G401 (cell line): ENCODE data around the gene ACTL6A. TPM values are rescaled to one million over a fixed set of nuclear protein-coding genes. Genes with fewer than 3 reads are reported as not detected.
A peak's percentile ranks its signal among the peaks of the same experiment; 100 is the strongest.

Experiments
- DNase-seq: peaks from one replicate; pipeline ENCODE4 v3.0.0-alpha.2; 2015; ENCODE audit warnings: low spot score
- in situ Hi-C: cut with HindIII; loops from 2 replicates; pipeline ENCODE4 v1.10.0; 2016; ENCODE audit warnings: low sequenced_read_pairs, mixed read lengths
- total RNA-seq: library from RNA; depleted of rRNA; stranded (reverse); fragments of >200 nt; shearing (Covaris generic); gene quantifications from 2 replicates; pipeline ENCODE4 v1.2.3, GENCODE V29; 2014

Gene ACTL6A
- total RNA-seq, 1 experiment from 2014 or later = 120 TPM

- no peak for DNase-seq
- in situ Hi-C loops = no loop called here
These were observed 18.3 kb downstream of the ACTL6A start for GRCh38 chr3:179580992-179581391.

- no peak for DNase-seq
- in situ Hi-C loops = no loop called here
These were observed 26.4 kb downstream of the ACTL6A start for GRCh38 chr3:179589143-179589542.

- DNase-seq = no peak
- in situ Hi-C loops = no loop called here
These were observed 27.9 kb downstream of the ACTL6A start for GRCh38 chr3:179590669-179591068.

- no peak for DNase-seq
These were observed 28.6 kb downstream of the ACTL6A start for GRCh38 chr3:179591313-179591712.

GRCh38 chr3:179599531-179599930 is 36.8 kb downstream of the ACTL6A start:
- DNase-seq = no peak
- in situ Hi-C loops = no loop called here

More at GRCh38 chr3:179591313-179591712, 28.6 kb downstream of the ACTL6A start:
- in situ Hi-C loops = no loop called here

GRCh38 chr3:179603321-179603720 is 40.6 kb downstream of the ACTL6A start:
- in situ Hi-C loops = no loop called here
- no peak for DNase-seq

- in situ Hi-C loops = no loop called here
- DNase-seq = no peak
These were observed 41.1 kb downstream of the ACTL6A start for GRCh38 chr3:179603831-179604230.

GRCh38 chr3:179604321-179605078 is 41.8 kb downstream of the ACTL6A start, which contains the start of the genes MRPL47 and NDUFB5:
Gene MRPL47 (minus strand): TSS chr3:179604638. CDS start chr3:179604624, 14 bp downstream.
Gene NDUFB5 (plus strand): TSS chr3:179604794. CDS start chr3:179604816, 22 bp downstream.
- in situ Hi-C loops = no loop called here
- DNase-seq = peak; percentile 99

GRCh38 chr3:179606534-179607085 is 43.9 kb downstream of the ACTL6A start:
- DNase-seq = no peak
- in situ Hi-C loops = no loop called here

- in situ Hi-C loops = no loop called here
- DNase-seq = no peak
These were observed 46.4 kb downstream of the ACTL6A start for GRCh38 chr3:179608931-179609720.

GRCh38 chr3:179610066-179610465 is 47.3 kb downstream of the ACTL6A start:
- DNase-seq = no peak
- in situ Hi-C loops = no loop called here

- DNase-seq = no peak
- in situ Hi-C loops = no loop called here
These were observed 51.1 kb downstream of the ACTL6A start for GRCh38 chr3:179613807-179614206.

- in situ Hi-C loops = no loop called here
These were observed 52.9 kb downstream of the ACTL6A start for GRCh38 chr3:179615458-179616173.

GRCh38 chr3:179622023-179622422 is 59.3 kb downstream of the ACTL6A start:
- DNase-seq = no peak
- in situ Hi-C loops = no loop called here

More at GRCh38 chr3:179615458-179616173, 52.9 kb downstream of the ACTL6A start:
- DNase-seq = no peak

GRCh38 chr3:179624451-179624850 is 61.7 kb downstream of the ACTL6A start:
- no peak for DNase-seq
- in situ Hi-C loops = no loop called here

- DNase-seq = no peak
- in situ Hi-C loops = no loop called here
These were observed 68.2 kb downstream of the ACTL6A start for GRCh38 chr3:179630753-179631451.
